Neuronal stem cell (in vitro differentiated cells): ENCODE results near the gene DUSP3.

Experiments used
- DNase-seq: peaks from one replicate; pipeline ENCODE4 v3.0.0-alpha.2; 2013; ENCODE audit warnings: low spot score
- H2AFZ ChIP-seq: one replicate; pipeline ENCODE4 v1.6.1; 2013; ENCODE audit warnings: mild to moderate bottlenecking, low read length, inconsistent platforms
- H2AK5ac ChIP-seq: 2 replicates; pipeline ENCODE4 v1.6.1; 2013; ENCODE audit warnings: low read depth, mild to moderate bottlenecking, inconsistent platforms, low read length, moderate library complexity, mixed read lengths
- H2BK120ac ChIP-seq: 2 replicates; pipeline ENCODE4 v1.6.1; 2013; ENCODE audit warnings: low read depth, mild to moderate bottlenecking, inconsistent platforms, low read length, moderate library complexity, mixed read lengths
- H2BK12ac ChIP-seq: one replicate; pipeline ENCODE4 v1.6.1; 2013; ENCODE audit warnings: low read length, inconsistent platforms
- H2BK15ac ChIP-seq: 2 replicates; pipeline ENCODE4 v1.6.1; 2013; ENCODE audit warnings: mild to moderate bottlenecking, low read length, inconsistent platforms, mixed read lengths
- H2BK5ac ChIP-seq: one replicate; pipeline ENCODE4 v1.6.1; 2013; ENCODE audit warnings: inconsistent platforms, mild to moderate bottlenecking, low read length, moderate library complexity
- H3K14ac ChIP-seq: one replicate; pipeline ENCODE4 v1.6.1; 2013; ENCODE audit warnings: low read length, inconsistent platforms
- H3K18ac ChIP-seq: 2 replicates; pipeline ENCODE4 v1.6.1; 2013; ENCODE audit warnings: low read length, inconsistent platforms
- H3K23ac ChIP-seq: 2 replicates; pipeline ENCODE4 v1.6.1; 2013; ENCODE audit warnings: low read depth, mild to moderate bottlenecking, mixed read lengths, low read length, inconsistent platforms; ENCODE audit not compliant: poor library complexity
- H3K27ac ChIP-seq: replicated peaks from 3 replicates; pipeline ENCODE4 v1.5.1; 2013; ENCODE audit warnings: low read length, inconsistent platforms
- H3K27me3 ChIP-seq, 3 experiments: 2 replicates each; pipeline ENCODE4 v1.6.1; 2013; ENCODE audit warnings: low read length in 3 of 3, mild to moderate bottlenecking in 2 of 3, inconsistent platforms in 1 of 3, low read depth in 1 of 3, mixed read lengths in 1 of 3, moderate library complexity in 1 of 3; ENCODE audit not compliant: control insufficient read depth in 3 of 3, insufficient read depth in 3 of 3
- H3K36me3 ChIP-seq, 2 donors: replicated peaks in 1 of 2; 2 replicates each; pipeline ENCODE4 v1.6.1; 2013; ENCODE audit warnings: low read length in 2 of 2; ENCODE audit not compliant: control insufficient read depth in 2 of 2, insufficient read depth in 2 of 2
- H3K4ac ChIP-seq: 2 replicates; pipeline ENCODE4 v1.6.1; 2013; ENCODE audit warnings: inconsistent platforms, mild to moderate bottlenecking, low read length, moderate library complexity
- H3K4me1 ChIP-seq, 2 donors: 1 replicate in 1 of 2; 2 replicates in 1 of 2; pipeline ENCODE4 v1.6.1; 2013; ENCODE audit warnings: low read length in 2 of 2, low read depth in 1 of 2; ENCODE audit not compliant: control insufficient read depth in 2 of 2, insufficient read depth in 1 of 2
- H3K4me2 ChIP-seq: one replicate; pipeline ENCODE4 v1.6.1; 2013; ENCODE audit warnings: mild to moderate bottlenecking, low read length, inconsistent platforms; ENCODE audit not compliant: insufficient read depth, poor library complexity, severe bottlenecking
- H3K4me3 ChIP-seq, 2 donors: 2 replicates each; pipeline ENCODE4 v1.5.1; 2013; ENCODE audit warnings: low read length in 2 of 2, mild to moderate bottlenecking in 2 of 2, inconsistent platforms in 1 of 2, moderate library complexity in 1 of 2
- H3K79me1 ChIP-seq: one replicate; pipeline ENCODE4 v1.6.1; 2013; ENCODE audit warnings: low read depth, mild to moderate bottlenecking, inconsistent platforms, low read length, moderate library complexity
- H3K9ac ChIP-seq: one replicate; pipeline ENCODE4 v1.6.1; 2013; ENCODE audit warnings: mild to moderate bottlenecking, low read depth, low read length, inconsistent platforms; ENCODE audit not compliant: poor library complexity
- H3K9me3 ChIP-seq, 2 donors: replicated peaks in 1 of 2; 2 replicates each; pipeline versions ENCODE3 to v1.6.1; 2013; ENCODE audit warnings: low read length in 2 of 2, mild to moderate bottlenecking in 2 of 2, inconsistent platforms in 1 of 2, low read depth in 1 of 2, mixed read lengths in 1 of 2, moderate library complexity in 1 of 2; ENCODE audit not compliant: control insufficient read depth in 2 of 2, insufficient read depth in 1 of 2
- H4K8ac ChIP-seq: one replicate; pipeline ENCODE4 v1.6.1; 2013; ENCODE audit warnings: low read depth, mild to moderate bottlenecking, inconsistent platforms, low read length, moderate library complexity
- H4K91ac ChIP-seq: one replicate; pipeline ENCODE4 v1.6.1; 2013; ENCODE audit warnings: low read length, low read depth, mild to moderate bottlenecking, inconsistent platforms; ENCODE audit not compliant: poor library complexity
- WGBS, 2 donors: extraction: QIAGEN DNeasy Blood & Tissue Kit; methylation state at CpG; one replicate each; pipeline ENCODE4 v1.1.7; 2013; ENCODE audit warnings: missing lambda C conversion rate in 2 of 2, mixed read lengths in 1 of 2; ENCODE audit not compliant: insufficient read length in 2 of 2, insufficient replicate concordance in 1 of 2; ENCODE audit errors: extremely low coverage in 2 of 2; 5-methylcytosine and 5-hydroxymethylcytosine counted together

The DUSP3 gene

GRCh38 chr17:43782913-43783680 lies 4.3 kb upstream of the DUSP3 start:
- H3K18ac ChIP-seq: no peak overlapping the region
- no peaks in the 10 kb centered on the region for H3K9me3 ChIP-seq

GRCh38 chr17:43780135-43780534 lies 1.4 kb upstream of the DUSP3 start, which contains the start of gene CFAP97D1:
TSS of gene CFAP97D1 (plus strand) at chr17:43780435. CDS start at chr17:43780463, 28 bp downstream.
- no peak within 1 kb of the TSS for H4K8ac ChIP-seq
- no peak within 1 kb of the TSS for H3K18ac ChIP-seq
- H3K4ac ChIP-seq: no peak within 1 kb of the TSS
- peak within 1 kb of the TSS; percentile 31 for H3K23ac ChIP-seq
- H3K27me3 ChIP-seq: peaks cover 0 to 45% (median 14%) of the 10 kb centered on the region in 3 experiments
- no peak for DNase-seq
- no peak within 1 kb of the TSS for H2AK5ac ChIP-seq
- peak within 1 kb of the TSS; percentile 98 for H2AFZ ChIP-seq
- H3K4me1 ChIP-seq: peaks cover 4% of the 10 kb centered on the region in 2 donors
- no peak within 1 kb of the TSS for H3K27ac ChIP-seq
- peaks cover 3% of the 10 kb centered on the region in 2 donors for H3K36me3 ChIP-seq
- H2BK5ac ChIP-seq: no peak within 1 kb of the TSS
- H3K4me3 ChIP-seq: peak within 1 kb of the TSS; percentile 88 to 95
- H2BK12ac ChIP-seq: no peak within 1 kb of the TSS
- peak within 1 kb of the TSS; percentile 66 for H3K4me2 ChIP-seq
- H2BK15ac ChIP-seq: no peak within 1 kb of the TSS
- H4K91ac ChIP-seq: no peak within 1 kb of the TSS
- H3K79me1 ChIP-seq: peaks cover 5% of the 10 kb centered on the region
- WGBS, 2 donors: no CpG with 5 or more reads among the region's 7 CpGs
- H3K9me3 ChIP-seq: no peaks in the 10 kb centered on the region
- no peak within 1 kb of the TSS for H2BK120ac ChIP-seq
- H3K9ac ChIP-seq: peak within 1 kb of the TSS; percentile 26
- H3K14ac ChIP-seq: no peak within 1 kb of the TSS

More at GRCh38 chr17:43782913-43783680, 4.3 kb upstream of the DUSP3 start:
- Histone ChIP-seq H2AK5ac (no peak overlapping the region), H3K36me3 (no peaks in the 10 kb centered on the region), H3K4me3 (no peak overlapping the region), H3K9ac (no peak overlapping the region), H3K14ac (no peak overlapping the region), H4K91ac (no peak overlapping the region), H2BK15ac (no peak overlapping the region), H2BK12ac (no peak overlapping the region), H2BK120ac (no peak overlapping the region), H3K27me3 (peaks cover 0 to 45% (median 14%) of the 10 kb centered on the region in 3 experiments), H3K27ac (no peak overlapping the region), H2BK5ac (no peak overlapping the region), H3K4me1 (peaks cover 4% of the 10 kb centered on the region in 2 donors), H3K23ac (no peak overlapping the region), H3K4ac (no peak overlapping the region), H3K79me1 (no peaks in the 10 kb centered on the region), H3K4me2 (no peak overlapping the region), H4K8ac (no peak overlapping the region), H2AFZ (no peak overlapping the region)
- no peak for DNase-seq
- WGBS, 2 donors: no CpG with 5 or more reads among the region's 15 CpGs

GRCh38 chr17:43779145-43780125 lies 658 bp upstream of the DUSP3 start:
- Histone ChIP-seq H3K9me3 (no peaks in the 10 kb centered on the region), H2BK120ac (no peak overlapping the region), H4K8ac (no peak overlapping the region), H4K91ac (no peak overlapping the region), H3K9ac (peak overlapping the region; percentile 26), H2BK12ac (no peak overlapping the region), H3K4me1 (peaks cover 4% of the 10 kb centered on the region in 2 donors), H3K4me2 (peak overlapping the region; percentile 66), H2BK15ac (no peak overlapping the region), H3K79me1 (peaks cover 5% of the 10 kb centered on the region), H3K4ac (no peak overlapping the region), H3K14ac (no peak overlapping the region), H2AFZ (peak overlapping the region; percentile 98), H2BK5ac (no peak overlapping the region), H3K36me3 (peaks cover 7 to 9% of the 10 kb centered on the region in 2 donors), H2AK5ac (no peak overlapping the region), H3K27ac (no peak overlapping the region), H3K18ac (no peak overlapping the region), H3K27me3 (peaks cover 0 to 45% (median 14%) of the 10 kb centered on the region in 3 experiments), H3K23ac (peak overlapping the region; percentile 90), H3K4me3 (peak overlapping the region; percentile 88 to 95)
- peak; percentile 48 for DNase-seq
- WGBS, 2 donors: no CpG with 5 or more reads among the region's 26 CpGs
